A673 (cell line): ENCODE results near the gene PPP6R1. TPM values are rescaled to one million over a fixed set of nuclear protein-coding genes. Genes with fewer than 3 reads are reported as not detected.
A peak's percentile ranks its signal among the peaks of the same experiment; 100 is the strongest.

Experiments
- BruUV-seq: library from RNA; stranded (reverse); fragments of 400-500 nt; replicated peaks from 2 replicates; lab custom pipeline; 2021; lab: Mats Ljungman, UMichigan
- CTCF ChIA-PET: fragments of 300-600 bp; sonication (Branson Sonifier 250); formaldehyde crosslinking; loops from one replicate; lab custom pipeline; 2022; ENCODE audit warnings: antibody characterized with exemption; lab: Charles Lee
- POLR2A ChIA-PET: fragments of 300-600 bp; sonication (Branson Sonifier 250); formaldehyde crosslinking; loops from one replicate; lab custom pipeline; 2022; ENCODE audit warnings: antibody characterized with exemption; ENCODE audit not compliant: low non-redundant PET; lab: Charles Lee
- DNase-seq: peaks from one replicate; pipeline ENCODE4 v3.0.0-alpha.2; 2015; ENCODE audit warnings: low spot score
- H3K27ac ChIP-seq: fragments of 200-600 bp; sonication (generic); 2 replicates; pipeline ENCODE4 v1.5.1; 2016; ENCODE audit warnings: mixed run types, low read depth, mild to moderate bottlenecking, mixed read lengths, antibody characterized with exemption, low read length; ENCODE audit not compliant: poor library complexity, severe bottlenecking
- H3K27me3 ChIP-seq: fragments of 200-600 bp; sonication (generic); replicated peaks from 2 replicates; pipeline ENCODE4 v1.6.1; 2017; ENCODE audit warnings: mixed run types, low read depth, mild to moderate bottlenecking, mixed read lengths, antibody characterized with exemption, low read length; ENCODE audit not compliant: insufficient read depth, poor library complexity
- H3K36me3 ChIP-seq: fragments of 200-600 bp; sonication (generic); 2 replicates; pipeline ENCODE4 v1.6.1; 2016; ENCODE audit warnings: mixed run types, mild to moderate bottlenecking, mixed read lengths, antibody characterized with exemption, low read length; ENCODE audit not compliant: insufficient read depth, poor library complexity, severe bottlenecking
- H3K4me1 ChIP-seq: fragments of 200-600 bp; sonication (generic); 2 replicates; pipeline ENCODE4 v1.6.1; 2017; ENCODE audit warnings: mixed run types, mild to moderate bottlenecking, mixed read lengths, antibody characterized with exemption, low read length; ENCODE audit not compliant: insufficient read depth, poor library complexity, severe bottlenecking
- H3K4me3 ChIP-seq: fragments of 200-600 bp; sonication (generic); 2 replicates; pipeline ENCODE4 v1.5.1; 2016; ENCODE audit warnings: low read depth, mixed run types, mild to moderate bottlenecking, mixed read lengths, low read length; ENCODE audit not compliant: poor library complexity, severe bottlenecking
- H3K9me3 ChIP-seq: fragments of 200-600 bp; sonication (generic); 2 replicates; pipeline ENCODE4 v1.6.1; 2016; ENCODE audit warnings: mixed run types, low read depth, mild to moderate bottlenecking, mixed read lengths, antibody characterized with exemption, low read length; ENCODE audit not compliant: poor library complexity, severe bottlenecking
- CTCF ChIP-seq: fragments of 300-800, 200-600 bp; sonication (generic); conservative IDR thresholded peaks from 2 replicates; pipeline ENCODE4 v1.5.1; 2017; ENCODE audit warnings: low read depth, mild to moderate bottlenecking, antibody characterized with exemption, low read length, moderate library complexity, mixed read lengths
- EZH2 ChIP-seq: fragments of 200-600 bp; sonication (generic); IDR thresholded peaks from 2 replicates; pipeline ENCODE4 v1.6.1; 2017; ENCODE audit warnings: borderline replicate concordance, low read depth, mild to moderate bottlenecking, mixed read lengths, antibody characterized with exemption, low read length; ENCODE audit not compliant: poor library complexity, severe bottlenecking
- intact Hi-C: fragments of 100-400 bp; cut with micrococcal nuclease; formaldehyde crosslinking; loops from one replicate; pipeline ENCODE4 v1.10.0; 2022; ENCODE audit not compliant: unreplicated experiment
- total RNA-seq: library from RNA; stranded (reverse); gene quantifications from 2 replicates; pipeline ENCODE4 v1.2.3, GENCODE V29; 2021

PPP6R1 gene
- total RNA-seq, 1 experiment from 2014 or later: 108 TPM

GRCh38 chr19:55305983-55306562 lies 47.3 kb upstream of the PPP6R1 start:
- intact Hi-C loops: loop anchor here (10.0 kb wide), 1 partner anchor 79 kb away; the partner anchor contains the start of genes RPL28 and TMEM238
- Histone ChIP-seq H3K27me3 (no peaks in the 10 kb centered on the region), H3K27ac (no peak overlapping the region), H3K9me3 (no peaks in the 10 kb centered on the region), H3K4me3 (no peak overlapping the region), H3K36me3 (peaks cover 50% of the 10 kb centered on the region), H3K4me1 (peaks cover 4% of the 10 kb centered on the region)
- CTCF ChIA-PET: interaction anchor here (0.5 kb wide), 1 partner anchor 867 kb away, joined by 4 read pairs; no protein-coding TSS in a partner anchor
- POLR2A ChIA-PET: no interaction called here
- no peak for DNase-seq
- TF ChIP-seq EZH2: no peak
- no peak for TF ChIP-seq CTCF
- BruUV-seq: no TSS peak

- no TSS peak for BruUV-seq
- peaks cover 4% of the 10 kb centered on the region for H3K4me1 ChIP-seq
- ChIA-PET POLR2A (no interaction called here), CTCF (no interaction called here)
- H3K4me3 ChIP-seq: no peak overlapping the region
- TF ChIP-seq EZH2 (no peak), CTCF (no peak)
- H3K27ac ChIP-seq: no peak overlapping the region
- no peaks in the 10 kb centered on the region for H3K27me3 ChIP-seq
- intact Hi-C loops: loop anchor here (10.0 kb wide), 1 partner anchor 79 kb away; the partner anchor contains the start of genes RPL28 and TMEM238
- peak; percentile 64 for DNase-seq
- peaks cover 50% of the 10 kb centered on the region for H3K36me3 ChIP-seq
- no peaks in the 10 kb centered on the region for H3K9me3 ChIP-seq
Measured at GRCh38 chr19:55305491-55305890, 46.7 kb upstream of the PPP6R1 start.

GRCh38 chr19:55304980-55305379 lies 46.2 kb upstream of the PPP6R1 start:
- CTCF ChIA-PET: no interaction called here
- no peaks in the 10 kb centered on the region for H3K27me3 ChIP-seq
- POLR2A ChIA-PET: no interaction called here
- no peak overlapping the region for H3K27ac ChIP-seq
- no peak overlapping the region for H3K4me3 ChIP-seq
- intact Hi-C loops: loop anchor here (10.0 kb wide), 1 partner anchor 80 kb away; the partner anchor contains the start of genes RPL28 and TMEM238
- H3K36me3 ChIP-seq: peaks cover 50% of the 10 kb centered on the region
- no peaks in the 10 kb centered on the region for H3K9me3 ChIP-seq
- peaks cover 4% of the 10 kb centered on the region for H3K4me1 ChIP-seq
- TF ChIP-seq EZH2: no peak
- no peak for TF ChIP-seq CTCF
- no peak for DNase-seq
- BruUV-seq: no TSS peak
